Measurements from ENCODE around the gene CLINT1.
"Not testable (repeated sequence)": the region's sequence is repeated elsewhere in the genome, so short reads cannot be mapped to it uniquely, and the experiment has no call there.

CLINT1 gene

DNA sequence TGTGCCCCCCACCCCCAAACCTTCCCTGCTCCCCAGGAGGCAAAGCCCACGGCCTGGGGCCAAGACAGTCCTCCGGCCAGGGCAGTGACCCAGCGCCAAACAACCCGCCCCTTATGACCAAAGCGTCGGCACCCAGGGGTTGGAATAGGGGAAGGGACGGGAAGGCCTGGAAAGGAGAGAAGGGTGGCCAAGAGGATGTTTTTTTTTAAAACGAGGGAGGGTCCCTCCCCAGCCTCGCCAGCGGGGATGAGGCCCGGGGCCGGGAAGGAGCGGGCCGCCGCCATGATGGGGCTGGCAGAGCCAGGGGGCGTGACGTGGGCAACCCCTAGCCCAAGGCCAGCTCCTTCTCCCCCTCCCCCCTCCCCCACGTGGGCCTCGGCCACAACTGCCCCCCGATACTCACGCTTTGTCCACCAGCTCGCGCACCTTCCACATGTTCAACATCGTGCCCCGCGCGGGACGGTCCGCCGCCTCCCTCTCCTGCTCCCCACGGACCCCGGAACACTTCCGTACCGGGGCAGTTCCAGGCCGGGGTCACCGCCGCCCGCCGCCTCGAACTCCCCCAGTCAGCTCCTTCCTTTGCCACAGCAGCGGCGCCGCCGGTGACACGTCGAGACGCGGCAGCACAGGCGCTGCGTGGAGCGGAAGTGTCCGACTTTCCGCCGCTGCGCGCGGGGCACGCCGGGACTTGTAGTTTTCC is at the start of gene CLINT1:
CLINT1 (minus strand) TSS at position 619 of the 700 bp plus-strand sequence; CDS start at position 444, 175 bp downstream.
- DNase-seq, result peak; percentile 74

DNA sequence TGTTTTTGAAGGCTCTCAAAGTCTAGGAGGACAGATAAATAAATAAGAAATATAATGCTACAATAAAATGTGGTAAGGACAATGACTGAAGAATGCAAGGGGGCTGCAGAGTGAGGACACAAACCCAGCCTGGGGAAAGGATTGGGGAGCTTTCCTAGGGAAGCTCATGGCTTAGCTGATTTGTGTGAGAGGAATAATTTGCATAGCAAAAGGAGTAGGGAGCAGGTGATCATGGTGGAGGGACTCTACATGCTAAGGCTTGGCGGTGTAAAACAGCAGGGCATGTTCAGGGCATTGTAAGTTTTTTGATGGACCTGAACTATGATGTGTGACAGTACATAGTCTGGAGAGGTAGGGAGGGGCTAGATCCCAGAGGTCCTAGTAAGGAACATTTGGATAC is 49.5 kb upstream of the CLINT1 start:
- no peak for DNase-seq

DNA sequence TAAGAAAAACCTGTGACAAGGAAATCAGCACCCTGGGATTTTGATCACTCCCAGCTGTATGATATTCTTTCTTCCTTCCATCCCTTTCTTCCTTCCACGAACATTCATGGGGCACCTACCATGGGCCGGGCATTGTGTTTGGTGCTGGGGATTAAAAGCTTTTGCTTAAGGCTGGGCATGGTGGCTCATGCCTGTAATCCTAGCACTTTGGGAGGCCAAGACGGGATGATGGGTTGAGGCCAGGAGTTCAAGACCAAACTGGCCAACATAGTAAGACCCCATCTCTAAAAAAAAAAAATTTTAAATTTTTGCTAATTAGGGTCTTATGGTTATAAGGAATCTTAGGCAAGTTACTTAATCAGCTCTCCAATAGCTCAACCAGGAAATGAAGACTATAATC is 48.5 kb upstream of the CLINT1 start:
- DNase-seq, result no peak

DNA sequence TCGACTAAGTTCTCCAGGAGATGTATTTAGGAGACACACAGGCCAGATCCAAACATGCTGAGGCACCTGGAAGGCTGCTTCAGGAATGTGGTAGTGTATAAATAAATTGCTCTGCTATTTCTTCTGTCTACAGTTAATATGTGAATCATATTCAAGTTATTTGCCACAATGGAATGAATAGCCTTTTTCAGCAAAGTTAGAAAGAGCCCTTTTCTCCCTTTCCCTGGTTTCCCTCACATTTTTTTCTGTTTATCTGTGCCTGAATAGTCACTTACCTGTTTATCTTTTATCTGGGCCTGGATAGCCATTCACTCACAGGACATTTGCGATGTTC is 44.1 kb upstream of the CLINT1 start:
- no peak for DNase-seq

DNA sequence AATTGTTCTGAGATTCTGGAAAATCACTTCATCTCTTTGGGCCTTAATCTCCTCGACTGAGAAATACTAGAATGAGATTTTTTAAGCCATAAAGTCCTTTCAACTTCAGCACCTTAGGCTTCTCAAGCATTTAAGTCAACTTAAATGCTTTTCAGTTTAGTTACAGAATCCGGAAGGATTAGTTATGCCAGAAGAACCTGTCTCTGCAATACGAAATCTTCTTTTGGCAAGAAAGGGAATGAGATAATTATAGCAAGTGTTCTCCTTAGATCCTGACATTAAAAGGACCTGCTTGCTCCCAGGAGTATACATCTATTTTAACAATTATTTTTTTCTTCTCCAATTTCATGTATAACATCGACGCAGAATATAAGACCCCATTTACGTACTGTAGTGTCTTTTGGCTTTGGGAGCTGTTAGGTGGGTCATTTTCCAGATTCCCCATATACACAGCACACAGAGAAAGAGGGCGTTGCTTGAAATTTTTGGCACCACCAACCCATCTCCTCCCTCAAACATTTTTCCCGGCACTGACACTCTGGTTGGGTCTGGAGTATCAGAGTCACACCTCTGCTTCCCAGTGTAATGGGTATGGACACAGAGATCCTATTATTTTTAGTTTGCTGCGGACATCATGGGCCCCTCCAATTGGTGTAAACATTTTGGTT is 43.6 kb upstream of the CLINT1 start:
- no peak for DNase-seq

DNA sequence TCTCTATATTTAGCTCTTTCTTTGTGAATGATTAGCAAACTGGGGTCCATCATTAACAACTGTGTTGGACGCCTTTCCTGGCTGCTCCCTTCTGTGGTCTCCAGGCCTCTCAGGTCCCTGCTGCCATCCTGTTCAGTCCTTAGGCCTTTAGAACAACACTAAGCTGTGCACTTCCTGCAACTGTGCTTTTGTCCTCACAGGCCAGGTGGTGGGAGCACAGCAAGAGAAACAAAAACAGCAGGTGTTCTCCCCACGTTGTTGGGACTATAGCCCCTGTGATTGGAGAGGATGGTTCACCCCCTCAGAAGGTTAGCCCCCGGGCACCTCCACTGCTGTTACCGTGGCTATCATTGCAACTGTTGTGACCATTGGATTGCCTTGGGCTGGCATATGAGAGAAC is 41.7 kb upstream of the CLINT1 start:
- no peak for DNase-seq

DNA sequence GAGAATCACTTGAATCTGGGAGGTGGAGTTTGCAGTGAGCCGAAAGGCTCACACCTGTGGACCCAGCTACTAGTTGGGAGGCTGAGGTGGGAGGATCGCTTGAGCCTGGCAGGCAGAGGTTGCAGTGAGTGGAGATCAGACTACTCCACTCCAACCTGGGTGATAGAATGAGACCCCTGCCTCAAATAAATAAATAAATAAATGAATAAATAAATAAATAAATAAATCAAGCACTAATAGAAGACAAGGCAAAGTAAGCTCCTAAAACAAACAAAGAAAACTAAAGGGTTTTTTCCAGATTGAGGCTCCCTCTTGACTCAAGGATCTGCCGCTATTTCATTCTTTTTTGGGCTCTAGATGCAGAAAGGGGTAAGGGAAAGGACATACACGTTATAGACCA is 34.7 kb upstream of the CLINT1 start:
- DNase-seq, result no peak

DNA sequence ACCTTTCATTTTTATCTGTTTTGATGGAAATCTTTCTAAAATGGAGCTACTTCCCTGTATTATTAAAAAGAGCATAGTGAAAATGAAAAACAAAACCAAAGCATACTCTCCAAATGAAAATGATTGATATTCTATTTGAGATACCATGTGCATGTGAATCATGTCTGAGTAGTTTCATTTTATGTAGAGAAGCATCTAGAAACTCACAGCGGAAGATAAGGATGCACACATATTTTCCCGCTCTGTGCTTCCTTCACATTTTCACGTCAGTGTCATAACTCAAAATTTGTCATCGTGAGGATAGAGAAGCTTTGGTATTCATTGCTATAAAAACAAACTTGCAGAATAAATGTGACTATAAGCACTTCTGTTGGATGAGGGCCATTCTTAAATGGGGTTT is 34.0 kb upstream of the CLINT1 start:
- no peak for DNase-seq

DNA sequence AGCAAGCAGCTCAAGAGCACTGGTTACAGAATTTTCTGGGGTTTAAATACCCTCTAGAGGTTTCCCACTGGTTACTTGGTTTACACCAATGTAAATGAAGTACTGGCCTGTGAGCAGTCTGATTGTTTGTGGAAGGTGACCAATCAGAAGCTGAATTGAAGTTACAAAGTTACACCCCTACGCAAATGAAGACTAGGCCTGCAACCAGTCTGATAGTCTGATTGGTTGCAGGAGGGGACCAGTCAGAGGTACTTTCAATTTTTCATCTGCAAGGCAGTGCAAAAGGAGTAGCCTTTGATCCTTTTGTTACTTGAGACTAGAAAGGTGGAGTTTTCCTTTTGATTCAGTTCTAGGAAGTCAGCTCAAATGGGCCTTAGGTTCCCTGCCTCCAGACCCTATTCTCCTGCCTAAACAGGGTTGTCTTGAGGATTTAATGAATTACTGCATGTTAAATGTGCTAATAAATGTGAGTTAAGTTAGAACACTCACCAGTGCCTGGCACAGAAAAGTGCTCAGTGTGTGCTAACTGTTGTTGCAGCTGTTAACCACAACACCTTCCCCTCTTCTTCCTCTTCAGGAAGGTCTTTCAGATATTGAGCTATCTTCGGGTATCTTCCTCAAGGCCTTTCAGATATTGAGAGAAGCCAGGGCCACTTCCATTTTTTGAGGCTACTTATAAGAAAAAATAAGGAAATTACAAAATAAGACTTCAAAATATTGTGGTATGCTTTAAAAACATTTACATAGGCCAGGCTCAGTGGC is 32.1 kb upstream of the CLINT1 start:
- DNase-seq, result no peak

DNA sequence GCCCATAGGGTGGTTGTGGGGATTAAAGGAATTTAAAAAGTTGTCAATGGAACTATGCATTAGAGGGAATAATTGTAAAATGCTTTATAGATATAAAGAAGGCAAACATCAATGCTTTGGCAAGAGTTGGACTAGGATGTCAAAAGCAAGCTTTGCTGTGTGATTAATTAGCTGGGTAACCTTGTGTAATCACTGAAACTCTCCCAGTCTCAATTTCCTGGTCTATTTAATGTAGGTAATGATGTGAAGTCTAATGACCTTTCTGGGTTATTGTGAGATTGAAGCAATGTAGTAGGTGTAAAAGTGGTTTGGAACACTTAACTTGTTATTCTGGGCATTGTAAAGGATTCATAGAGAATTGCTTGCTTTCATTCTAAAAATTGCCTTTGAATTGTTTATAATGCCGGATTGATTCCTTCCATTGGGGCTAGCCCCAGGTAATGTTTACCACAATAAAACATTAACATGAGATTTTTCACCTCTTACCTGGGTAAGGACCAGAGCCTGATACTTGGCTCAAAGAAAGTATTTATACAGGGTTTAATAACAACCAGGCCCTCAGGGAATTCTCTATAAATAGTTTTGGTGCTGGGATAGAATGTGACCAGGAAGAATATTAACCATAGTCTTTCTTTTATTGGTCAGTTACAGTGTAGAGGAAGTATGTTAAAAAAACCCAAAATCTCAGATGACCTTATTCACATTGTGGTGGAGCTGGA is 30.0 kb upstream of the CLINT1 start:
- DNase-seq, result no peak

DNA sequence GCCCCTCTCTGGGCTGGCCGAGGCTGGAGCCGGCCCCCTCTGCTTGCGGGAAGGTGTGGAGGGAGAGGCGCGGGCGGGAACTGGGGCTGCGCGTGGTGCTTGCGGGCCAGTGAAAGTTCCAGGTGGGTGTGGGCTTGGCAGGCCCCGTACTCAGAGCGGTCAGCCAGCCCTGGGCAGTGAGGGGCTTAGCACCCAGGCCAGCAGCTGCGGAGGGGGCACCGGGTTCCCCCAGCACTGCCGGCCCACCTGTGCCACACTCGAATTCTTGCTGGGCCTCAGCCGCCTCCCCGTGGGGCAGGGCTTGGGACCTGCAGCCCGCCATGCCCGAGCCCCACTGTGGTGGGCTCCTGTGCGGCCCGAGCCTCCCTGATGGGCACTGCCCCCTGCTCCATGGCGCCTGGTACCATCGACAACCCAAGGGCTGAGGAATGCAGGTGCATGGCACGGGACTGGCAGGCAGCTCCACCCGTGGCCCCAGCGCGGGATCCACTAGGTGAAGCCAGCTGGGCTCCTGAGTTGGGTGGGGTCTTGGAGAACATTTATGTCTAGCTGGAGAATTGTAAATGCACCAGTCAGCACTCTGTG is 27.9 kb upstream of the CLINT1 start:
- DNase-seq, result no peak

DNA sequence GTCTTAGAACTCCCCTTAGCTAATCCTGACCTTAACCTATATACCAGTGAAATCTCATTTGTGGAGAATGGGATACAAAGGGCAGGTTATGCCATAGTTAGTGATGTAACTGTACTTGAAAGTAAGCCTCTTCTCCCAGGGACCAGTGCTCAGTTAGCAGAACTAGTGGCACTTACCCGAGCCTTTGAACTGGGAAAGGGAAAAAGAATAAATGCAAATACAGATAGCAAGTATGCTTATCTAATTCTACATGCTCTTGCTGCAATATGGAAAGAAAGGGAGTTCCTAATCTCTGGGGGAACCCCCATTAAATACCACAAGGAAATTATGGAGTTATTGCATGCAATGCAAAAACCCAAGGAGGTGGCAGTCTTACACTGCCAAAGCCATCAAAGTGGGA is 26.1 kb upstream of the CLINT1 start:
- DNase-seq, result not testable (repeated sequence)

DNA sequence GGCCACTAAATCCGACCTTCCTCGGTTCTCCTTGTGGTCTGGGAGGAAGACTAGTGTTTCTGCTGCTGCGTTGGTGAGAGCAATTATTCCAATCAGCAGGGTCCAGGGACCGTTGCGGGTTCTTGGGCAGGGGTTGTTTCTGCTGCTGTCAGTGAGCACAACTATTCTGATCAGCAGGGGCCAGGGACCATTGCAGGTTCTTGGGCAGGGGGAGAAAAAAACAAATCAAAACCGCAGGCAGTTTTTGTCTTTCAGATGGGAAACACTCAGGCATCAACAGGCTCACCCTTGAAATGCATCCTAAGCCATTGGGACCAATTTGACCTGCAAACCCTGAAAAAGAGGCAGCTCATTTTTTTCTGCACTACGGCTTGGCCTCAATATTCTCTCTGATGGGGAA is 22.6 kb upstream of the CLINT1 start:
- DNase-seq, result not testable (repeated sequence)

DNA sequence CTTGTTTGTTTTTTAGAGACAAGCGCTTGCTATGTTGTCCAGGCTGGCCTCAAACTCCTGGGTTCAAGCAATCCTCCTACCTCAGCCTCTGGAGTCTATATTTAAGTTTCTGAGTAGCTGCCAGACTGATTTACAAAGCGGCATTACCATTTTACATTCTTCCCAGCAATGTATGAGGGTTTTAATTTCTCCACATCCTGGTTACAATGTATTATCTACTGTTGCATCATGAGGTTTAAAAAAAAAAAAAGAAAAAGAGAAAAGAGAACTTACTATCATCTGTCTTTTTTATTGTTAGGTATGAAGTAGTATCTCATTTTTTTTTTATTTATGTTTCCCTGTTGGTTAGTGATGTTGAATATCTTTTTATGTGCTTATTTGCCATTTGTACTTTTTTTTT is 18.9 kb upstream of the CLINT1 start:
- DNase-seq, result no peak

DNA sequence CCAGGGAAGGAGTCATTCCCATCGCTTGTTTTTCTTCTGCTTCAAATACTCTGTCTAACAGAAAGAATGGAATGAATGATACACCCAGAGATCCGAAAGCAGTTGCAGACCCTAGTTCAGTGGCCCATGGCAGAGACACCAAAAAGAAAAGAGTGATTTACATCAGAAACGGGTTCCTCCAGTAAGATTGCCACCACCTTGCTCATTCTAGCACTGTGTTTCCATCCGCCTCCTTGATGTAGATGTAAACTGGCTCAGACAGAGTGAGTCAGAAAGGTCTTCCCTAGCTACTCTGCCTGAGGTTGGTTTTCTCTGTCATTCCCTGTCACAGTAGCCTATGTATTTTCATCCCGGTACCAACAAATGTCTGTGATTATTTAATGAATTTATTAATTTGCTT is 15.9 kb upstream of the CLINT1 start:
- DNase-seq, result no peak

DNA sequence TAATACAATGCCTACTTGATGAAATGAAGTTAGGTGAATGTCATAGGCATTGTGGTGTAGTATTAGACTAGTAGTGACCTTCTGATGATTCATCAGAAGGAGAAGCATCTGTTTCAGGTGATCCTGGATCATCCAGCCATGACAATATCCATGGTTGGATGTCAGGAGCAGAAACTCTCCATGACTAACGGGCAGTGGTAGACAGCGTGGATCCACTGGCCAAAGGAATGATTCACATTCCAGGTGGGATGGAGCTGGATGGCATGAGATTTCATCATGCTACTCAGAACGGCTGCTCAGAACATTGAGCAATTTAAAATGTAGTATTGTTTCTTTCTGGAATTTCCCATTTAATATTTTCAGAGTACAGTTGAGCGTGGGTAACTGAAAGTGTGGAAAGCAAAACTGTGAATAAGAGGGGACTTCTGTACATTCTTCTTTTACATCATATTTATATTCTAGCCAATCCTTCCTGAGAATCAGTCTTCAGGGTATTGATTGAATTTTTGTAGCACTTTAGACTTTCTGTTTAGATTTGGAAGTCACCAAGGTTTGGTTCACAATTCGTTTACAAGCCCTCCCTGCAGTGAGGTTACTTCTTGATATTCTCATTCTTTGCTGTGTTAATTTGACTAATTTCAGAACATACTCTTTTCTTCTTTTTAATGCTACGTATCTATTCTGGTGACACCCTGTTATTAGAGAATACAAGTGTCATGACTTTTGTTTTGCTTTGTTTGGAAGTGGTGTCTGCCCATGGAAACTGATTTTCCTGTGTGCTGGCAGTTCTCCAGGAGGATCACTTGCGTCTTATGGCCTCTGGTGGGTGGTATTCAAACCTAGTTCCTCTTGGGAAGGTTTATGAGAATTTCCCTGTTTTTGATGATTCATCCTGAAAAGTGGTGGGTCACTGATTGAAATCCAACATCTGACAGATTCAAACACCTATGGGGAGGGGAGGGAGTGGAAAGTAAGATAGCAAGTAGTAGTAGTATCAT is 12.2 kb upstream of the CLINT1 start:
- no peak for DNase-seq

DNA sequence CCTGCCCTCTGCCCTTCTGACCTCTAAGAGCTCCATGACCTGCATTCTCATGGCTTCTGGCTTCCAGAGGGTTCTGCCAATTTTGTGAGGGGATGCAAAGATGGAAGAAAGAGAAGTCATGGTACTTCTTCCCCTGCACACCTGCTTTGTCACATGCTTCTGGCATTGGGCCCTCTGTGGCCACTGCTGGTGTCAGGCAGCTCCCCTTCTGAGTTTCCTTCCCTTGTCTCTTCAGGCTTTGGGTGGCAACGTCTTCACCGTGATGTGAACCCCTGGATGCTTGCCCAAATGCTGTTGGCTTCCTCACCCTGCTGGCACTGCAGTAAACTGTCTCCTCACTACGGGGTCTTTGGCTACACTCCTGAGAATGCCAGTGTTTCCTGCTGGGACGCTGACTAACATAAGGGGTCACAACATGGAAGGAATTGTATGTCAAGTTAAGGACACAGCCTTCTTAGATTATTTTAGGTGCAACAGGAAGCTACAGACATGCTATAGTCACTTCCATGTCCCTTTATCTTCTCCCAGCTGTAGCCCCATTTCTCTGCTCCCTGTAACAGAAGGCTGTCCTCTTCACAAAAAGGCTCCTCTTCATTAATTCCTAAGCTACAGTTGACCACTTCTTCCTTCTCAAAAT is 8.9 kb upstream of the CLINT1 start:
- no peak for DNase-seq

DNA sequence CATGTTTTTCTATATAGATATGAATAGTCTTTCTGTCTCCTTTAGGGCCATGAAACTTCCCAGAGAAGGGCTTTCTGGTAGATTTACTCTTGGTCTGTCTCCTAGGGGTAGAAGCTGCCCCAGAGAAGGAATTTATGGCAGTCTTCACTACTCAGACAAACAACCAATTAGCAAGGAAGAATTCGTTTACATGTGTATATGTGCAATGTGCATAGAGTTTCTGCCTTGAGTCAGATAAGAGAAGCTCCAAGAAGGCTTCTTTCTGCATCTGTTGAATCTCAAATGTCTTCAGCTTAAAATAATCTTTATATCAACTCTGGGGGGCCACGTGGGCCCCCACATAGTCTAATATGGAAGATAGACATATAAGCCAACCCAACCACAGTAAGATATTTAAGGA is 7.6 kb upstream of the CLINT1 start:
- no peak for DNase-seq

DNA sequence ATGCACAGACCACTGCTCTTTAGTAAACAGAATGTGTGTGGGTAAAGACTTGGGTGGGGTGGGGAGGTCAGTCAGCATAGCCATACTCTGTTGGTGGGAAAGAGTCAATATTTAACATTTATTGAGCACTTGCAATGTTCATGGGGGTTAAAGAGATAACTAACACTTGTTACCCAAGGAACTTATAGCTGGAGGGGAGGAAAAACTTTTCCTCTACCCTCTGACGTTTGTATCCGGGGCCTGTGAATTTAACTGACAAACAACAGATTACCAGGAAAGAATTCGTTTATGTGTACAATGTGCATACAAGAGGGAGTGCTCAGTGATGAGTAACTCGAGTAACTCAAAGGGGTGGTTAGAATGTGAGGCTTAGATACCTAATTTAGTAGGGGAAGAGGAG is 6.8 kb upstream of the CLINT1 start:
- no peak for DNase-seq

DNA sequence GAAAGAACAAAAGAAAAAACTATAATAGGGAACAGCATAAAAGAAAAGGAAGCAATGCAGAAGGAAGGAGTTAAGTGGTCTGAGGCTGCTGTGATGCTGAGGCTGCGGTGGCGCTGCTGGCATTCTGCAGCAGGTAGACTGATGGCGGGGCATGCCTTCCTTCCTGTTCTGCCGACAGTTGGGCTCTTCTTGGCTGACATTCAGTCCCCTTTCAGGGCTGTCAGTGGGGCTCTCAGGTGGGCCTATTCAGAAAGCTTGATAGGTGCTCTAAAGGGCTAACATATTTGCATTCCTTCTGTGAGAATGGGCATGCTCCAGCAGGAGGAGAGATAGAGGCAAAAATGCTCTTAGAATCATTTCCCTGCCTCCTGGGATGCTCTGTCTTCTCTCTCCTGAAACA is 5.1 kb upstream of the CLINT1 start:
- DNase-seq, result no peak

DNA sequence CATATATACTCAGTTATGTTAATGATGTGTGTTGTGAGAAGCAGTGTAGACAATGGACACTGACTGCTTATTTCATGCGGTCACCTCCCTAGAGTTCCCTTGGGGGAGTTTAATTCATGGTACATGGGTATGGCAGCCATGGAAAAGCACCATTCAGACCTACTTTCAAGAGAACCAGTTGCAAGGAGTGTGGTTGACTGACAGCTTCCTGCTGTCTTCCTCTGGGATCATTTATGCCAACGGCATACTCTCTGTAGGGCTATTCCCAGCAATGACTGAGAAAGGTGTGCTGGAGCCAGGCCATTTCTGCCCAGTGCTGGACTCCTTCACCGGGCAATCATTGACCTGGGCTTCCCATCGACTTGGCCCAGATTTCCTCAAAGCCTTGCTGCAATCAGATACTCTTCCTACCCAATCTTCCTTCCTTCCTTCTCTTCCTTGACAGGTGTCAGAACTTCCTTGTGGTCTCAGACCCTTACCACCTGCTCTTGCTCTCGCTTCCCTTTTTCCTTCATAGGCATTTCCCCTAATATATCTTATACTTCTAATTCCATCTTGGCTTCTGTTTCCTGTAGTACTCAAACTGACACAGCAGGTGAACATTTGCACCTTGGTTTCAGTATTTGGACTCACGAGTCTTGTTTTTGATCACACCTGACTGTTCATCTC is 3.4 kb upstream of the CLINT1 start:
- no peak for DNase-seq

Data from NCI-H446 treated with DMSO at 0.1 percent for 48 hours (cell line).